ENCODE data around the gene SSNA1. TPM values are rescaled to one million over a fixed set of nuclear protein-coding genes. Genes with fewer than 3 reads are reported as not detected.

SSNA1 gene
- polyA plus RNA-seq, 1 donor, result 34.7 TPM

GRCh38 chr9:137218212-137218753 is 29.8 kb downstream of the SSNA1 start:
- DNase-seq, result no peak

GRCh38 chr9:137218754-137219271 is 30.3 kb downstream of the SSNA1 start:
- no peak for DNase-seq

GRCh38 chr9:137219757-137220316 is 31.4 kb downstream of the SSNA1 start:
- DNase-seq, result no peak

- DNase-seq, result no peak
Measured at GRCh38 chr9:137220317-137221094, 32.0 kb downstream of the SSNA1 start.

- DNase-seq, result no peak
Measured at GRCh38 chr9:137221095-137221505, 32.6 kb downstream of the SSNA1 start.

GRCh38 chr9:137221506-137222111 is 33.1 kb downstream of the SSNA1 start:
- no peak for DNase-seq

- DNase-seq, result no peak
Measured at GRCh38 chr9:137222190-137223077, 34.0 kb downstream of the SSNA1 start, which contains the start of gene RNF208. RNF208 (minus strand) TSS chr9:137222240; CDS start chr9:137221212, 1,028 bp downstream.

GRCh38 chr9:137223078-137223970 is 34.8 kb downstream of the SSNA1 start:
- peak; percentile 96 for DNase-seq

- DNase-seq, result no peak
Measured at GRCh38 chr9:137224830-137225694, 36.6 kb downstream of the SSNA1 start, which contains the start of gene CYSRT1. CYSRT1 (plus strand) TSS chr9:137225174; CDS start chr9:137225622, 448 bp downstream.

- DNase-seq, result no peak
Measured at GRCh38 chr9:137225699-137226331, 37.3 kb downstream of the SSNA1 start.

- DNase-seq, result no peak
Measured at GRCh38 chr9:137226338-137227053, 38.0 kb downstream of the SSNA1 start.

- DNase-seq, result peak; percentile 68
Measured at GRCh38 chr9:137227054-137227852, 38.8 kb downstream of the SSNA1 start, which contains the start of gene RNF224. RNF224 (plus strand) TSS chr9:137227502; CDS start chr9:137228336, 834 bp downstream.

- DNase-seq, result no peak
Measured at GRCh38 chr9:137227853-137228505, 39.5 kb downstream of the SSNA1 start.

GRCh38 chr9:137228506-137228967 is 40.1 kb downstream of the SSNA1 start:
- DNase-seq, result no peak

- DNase-seq, result no peak
Measured at GRCh38 chr9:137228968-137229896, 40.8 kb downstream of the SSNA1 start.

Data from left kidney (tissue), 2 donors.